HepG2 (cell line): ENCODE results near the gene ZNF620. TPM values are rescaled to one million over a fixed set of nuclear protein-coding genes. Genes with fewer than 3 reads are reported as not detected.

ENCODE experiments used
- BRCA1 ChIP-seq: sonication (generic); formaldehyde crosslinking; IDR thresholded peaks from 2 replicates; pipeline ENCODE4 v1.4.0; 2020; ENCODE audit warnings: missing genetic modification reagents
- EZH2 ChIP-seq: conservative IDR thresholded peaks from 2 replicates; pipeline ENCODE4 v1.6.1; 2012; ENCODE audit warnings: mild to moderate bottlenecking, low read depth, low read length, moderate library complexity
- HOXA3 ChIP-seq: sonication (generic); formaldehyde crosslinking; IDR thresholded peaks from 2 replicates; pipeline ENCODE4 v1.5.0; 2020; ENCODE audit warnings: missing genetic modification reagents
- KDM4B ChIP-seq: sonication (generic); formaldehyde crosslinking; IDR thresholded peaks from 2 replicates; pipeline ENCODE4 v1.4.0; 2020; ENCODE audit warnings: missing genetic modification reagents
- KLF11 ChIP-seq: IDR thresholded peaks from 2 replicates; pipeline ENCODE4 v1.6.1; 2016; ENCODE audit warnings: missing compliant biosample characterization
- MEIS1 ChIP-seq: sonication (generic); formaldehyde crosslinking; IDR thresholded peaks from 2 replicates; pipeline ENCODE4 v1.9.0; 2021; ENCODE audit warnings: mild to moderate bottlenecking, missing genetic modification reagents, moderate library complexity, borderline replicate concordance
- MTA3 ChIP-seq: sonication (generic); formaldehyde crosslinking; IDR thresholded peaks from 2 replicates; pipeline ENCODE4 v1.4.0; 2020; ENCODE audit warnings: missing genetic modification reagents
- TAF1 ChIP-seq: sonication (generic); formaldehyde crosslinking; IDR thresholded peaks from 2 replicates; pipeline ENCODE4 v1.4.0; 2020; ENCODE audit warnings: missing genetic modification reagents
- ZNF567 ChIP-seq: sonication (generic); formaldehyde crosslinking; IDR thresholded peaks from 2 replicates; pipeline ENCODE4 v1.8.1; 2023; ENCODE audit warnings: mild to moderate bottlenecking, missing genetic modification reagents, borderline replicate concordance
- polyA plus RNA-seq, 8 experiments: library from polyadenylated mRNA; depleted of rRNA in 3 of 8; stranded (reverse) in 7 of 8; unstranded in 1 of 8; fragments of >200 nt; fragmentation: Illumina TruSeq in 4 of 8; extraction: Trizol in 4 of 8; gene quantifications; 2 replicates each; pipeline versions ENCODE4 v1.2.1 to v1.2.3, GENCODE V29; 2011 to 2016; ENCODE audit warnings: low read depth in 4 of 8, missing spikeins in 1 of 8, mixed read lengths in 1 of 8; ENCODE audit not compliant: insufficient read depth in 1 of 8
- total RNA-seq, 5 experiments: library from RNA; depleted of rRNA; stranded (reverse); fragments of >200 nt; fragmentation: Illumina TruSeq; extraction: Trizol; gene quantifications; 2 replicates each; pipeline ENCODE4 v1.2.3, GENCODE V29; 2016; ENCODE audit warnings: low read depth in 1 of 5
- TF ChIP-seq, protein P1 (sequence below): sonication (generic); formaldehyde crosslinking; IDR thresholded peaks from 2 replicates; pipeline ENCODE4 v1.9.0; 2022; ENCODE audit warnings: low read depth, missing genetic modification reagents
- TF ChIP-seq, protein P2 (sequence below): IDR thresholded peaks from 2 replicates; pipeline ENCODE4 v1.6.1; 2016; ENCODE audit warnings: low read depth, control low read depth
- TF ChIP-seq, protein P3 (sequence below): sonication (generic); formaldehyde crosslinking; IDR thresholded peaks from 2 replicates; pipeline ENCODE4 v1.4.0; 2020; ENCODE audit warnings: mild to moderate bottlenecking, missing genetic modification reagents
- TF ChIP-seq, protein P4 (sequence below): sonication (generic); formaldehyde crosslinking; IDR thresholded peaks from 2 replicates; pipeline ENCODE4 v1.4.0; 2020; ENCODE audit warnings: mild to moderate bottlenecking, missing genetic modification reagents
- TF ChIP-seq, protein P5 (sequence below): sonication (generic); formaldehyde crosslinking; IDR thresholded peaks from 2 replicates; pipeline ENCODE4 v1.4.0; 2020; ENCODE audit warnings: missing genetic modification reagents; ENCODE audit errors: not compliant biosample characterization

ZNF620 gene
- total and polyA plus RNA-seq, 2 of the 13 experiments (the other 11 are each of a cell fraction or from before 2014, with no cell fraction given): 2.3 to 12.2 TPM

DNA sequence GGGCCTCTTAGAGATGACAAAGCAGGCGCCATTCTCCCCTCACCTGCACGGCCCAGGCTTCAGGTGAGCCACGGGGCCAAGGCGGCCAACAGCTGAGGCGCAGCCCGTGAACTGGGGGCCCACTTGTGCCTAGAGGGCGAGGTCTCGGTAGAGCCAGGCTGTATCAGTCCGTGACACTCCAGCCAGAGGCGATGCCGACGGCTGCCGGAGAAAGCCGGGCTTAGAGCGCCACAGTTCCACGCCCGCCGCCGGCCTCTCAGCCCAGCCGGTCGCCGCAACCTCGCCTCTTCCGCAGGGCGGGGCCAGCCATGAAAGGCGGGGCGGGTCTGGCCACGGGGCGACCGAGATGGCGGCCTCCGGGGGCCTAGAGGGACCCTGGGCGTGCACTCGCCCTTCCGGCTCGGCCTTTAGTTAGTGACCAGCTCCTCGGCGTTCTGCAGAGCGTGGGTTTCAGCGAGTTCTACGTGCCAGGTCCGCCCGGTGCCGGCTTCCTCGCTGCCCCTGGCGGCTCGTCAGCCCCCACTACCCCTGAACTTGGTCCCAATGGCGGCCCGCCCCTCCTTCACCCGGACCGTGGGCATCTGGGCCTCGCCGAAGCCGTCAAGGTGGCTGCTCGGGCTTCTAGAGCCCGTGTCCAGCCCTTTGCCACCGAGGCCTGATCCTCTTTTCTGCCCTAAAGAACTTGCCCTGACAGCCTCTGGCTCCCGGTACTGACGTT, 18.9 kb downstream of the ZNF620 start, which contains the start of gene ZNF621 (continued):
- TF ChIP-seq ZNF567 (CRISPR knock-in tag) (no peak; the same call in 1 of the 2 replicates), TAF1 (CRISPR knock-in tag) (peak; percentile 95), EZH2 (no peak), KLF11 (peak; percentile 86), HOXA3 (CRISPR knock-in tag) (peak; percentile 93), BRCA1 (CRISPR knock-in tag) (peak; percentile 81; the same call in 1 of the 2 replicates), KDM4B (CRISPR knock-in tag) (no peak; the same call in 1 of the 2 replicates), MEIS1 (no peak; the same call in 1 of the 2 replicates), MTA3 (CRISPR knock-in tag) (no peak)
- TF ChIP-seq, protein P1, sequence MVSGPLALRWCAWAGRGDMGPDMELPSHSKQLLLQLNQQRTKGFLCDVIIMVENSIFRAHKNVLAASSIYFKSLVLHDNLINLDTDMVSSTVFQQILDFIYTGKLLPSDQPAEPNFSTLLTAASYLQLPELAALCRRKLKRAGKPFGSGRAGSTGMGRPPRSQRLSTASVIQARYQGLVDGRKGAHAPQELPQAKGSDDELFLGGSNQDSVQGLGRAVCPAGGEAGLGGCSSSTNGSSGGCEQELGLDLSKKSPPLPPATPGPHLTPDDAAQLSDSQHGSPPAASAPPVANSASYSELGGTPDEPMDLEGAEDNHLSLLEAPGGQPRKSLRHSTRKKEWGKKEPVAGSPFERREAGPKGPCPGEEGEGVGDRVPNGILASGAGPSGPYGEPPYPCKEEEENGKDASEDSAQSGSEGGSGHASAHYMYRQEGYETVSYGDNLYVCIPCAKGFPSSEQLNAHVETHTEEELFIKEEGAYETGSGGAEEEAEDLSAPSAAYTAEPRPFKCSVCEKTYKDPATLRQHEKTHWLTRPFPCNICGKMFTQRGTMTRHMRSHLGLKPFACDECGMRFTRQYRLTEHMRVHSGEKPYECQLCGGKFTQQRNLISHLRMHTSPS (CRISPR knock-in tag): no peak; the same call in 1 of the 2 replicates
- TF ChIP-seq, protein P2, sequence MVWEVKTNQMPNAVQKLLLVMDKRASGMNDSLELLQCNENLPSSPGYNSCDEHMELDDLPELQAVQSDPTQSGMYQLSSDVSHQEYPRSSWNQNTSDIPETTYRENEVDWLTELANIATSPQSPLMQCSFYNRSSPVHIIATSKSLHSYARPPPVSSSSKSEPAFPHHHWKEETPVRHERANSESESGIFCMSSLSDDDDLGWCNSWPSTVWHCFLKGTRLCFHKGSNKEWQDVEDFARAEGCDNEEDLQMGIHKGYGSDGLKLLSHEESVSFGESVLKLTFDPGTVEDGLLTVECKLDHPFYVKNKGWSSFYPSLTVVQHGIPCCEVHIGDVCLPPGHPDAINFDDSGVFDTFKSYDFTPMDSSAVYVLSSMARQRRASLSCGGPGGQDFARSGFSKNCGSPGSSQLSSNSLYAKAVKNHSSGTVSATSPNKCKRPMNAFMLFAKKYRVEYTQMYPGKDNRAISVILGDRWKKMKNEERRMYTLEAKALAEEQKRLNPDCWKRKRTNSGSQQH (CRISPR knock-in tag): no peak; the same call in none of the 2 replicates
- TF ChIP-seq, protein P3, sequence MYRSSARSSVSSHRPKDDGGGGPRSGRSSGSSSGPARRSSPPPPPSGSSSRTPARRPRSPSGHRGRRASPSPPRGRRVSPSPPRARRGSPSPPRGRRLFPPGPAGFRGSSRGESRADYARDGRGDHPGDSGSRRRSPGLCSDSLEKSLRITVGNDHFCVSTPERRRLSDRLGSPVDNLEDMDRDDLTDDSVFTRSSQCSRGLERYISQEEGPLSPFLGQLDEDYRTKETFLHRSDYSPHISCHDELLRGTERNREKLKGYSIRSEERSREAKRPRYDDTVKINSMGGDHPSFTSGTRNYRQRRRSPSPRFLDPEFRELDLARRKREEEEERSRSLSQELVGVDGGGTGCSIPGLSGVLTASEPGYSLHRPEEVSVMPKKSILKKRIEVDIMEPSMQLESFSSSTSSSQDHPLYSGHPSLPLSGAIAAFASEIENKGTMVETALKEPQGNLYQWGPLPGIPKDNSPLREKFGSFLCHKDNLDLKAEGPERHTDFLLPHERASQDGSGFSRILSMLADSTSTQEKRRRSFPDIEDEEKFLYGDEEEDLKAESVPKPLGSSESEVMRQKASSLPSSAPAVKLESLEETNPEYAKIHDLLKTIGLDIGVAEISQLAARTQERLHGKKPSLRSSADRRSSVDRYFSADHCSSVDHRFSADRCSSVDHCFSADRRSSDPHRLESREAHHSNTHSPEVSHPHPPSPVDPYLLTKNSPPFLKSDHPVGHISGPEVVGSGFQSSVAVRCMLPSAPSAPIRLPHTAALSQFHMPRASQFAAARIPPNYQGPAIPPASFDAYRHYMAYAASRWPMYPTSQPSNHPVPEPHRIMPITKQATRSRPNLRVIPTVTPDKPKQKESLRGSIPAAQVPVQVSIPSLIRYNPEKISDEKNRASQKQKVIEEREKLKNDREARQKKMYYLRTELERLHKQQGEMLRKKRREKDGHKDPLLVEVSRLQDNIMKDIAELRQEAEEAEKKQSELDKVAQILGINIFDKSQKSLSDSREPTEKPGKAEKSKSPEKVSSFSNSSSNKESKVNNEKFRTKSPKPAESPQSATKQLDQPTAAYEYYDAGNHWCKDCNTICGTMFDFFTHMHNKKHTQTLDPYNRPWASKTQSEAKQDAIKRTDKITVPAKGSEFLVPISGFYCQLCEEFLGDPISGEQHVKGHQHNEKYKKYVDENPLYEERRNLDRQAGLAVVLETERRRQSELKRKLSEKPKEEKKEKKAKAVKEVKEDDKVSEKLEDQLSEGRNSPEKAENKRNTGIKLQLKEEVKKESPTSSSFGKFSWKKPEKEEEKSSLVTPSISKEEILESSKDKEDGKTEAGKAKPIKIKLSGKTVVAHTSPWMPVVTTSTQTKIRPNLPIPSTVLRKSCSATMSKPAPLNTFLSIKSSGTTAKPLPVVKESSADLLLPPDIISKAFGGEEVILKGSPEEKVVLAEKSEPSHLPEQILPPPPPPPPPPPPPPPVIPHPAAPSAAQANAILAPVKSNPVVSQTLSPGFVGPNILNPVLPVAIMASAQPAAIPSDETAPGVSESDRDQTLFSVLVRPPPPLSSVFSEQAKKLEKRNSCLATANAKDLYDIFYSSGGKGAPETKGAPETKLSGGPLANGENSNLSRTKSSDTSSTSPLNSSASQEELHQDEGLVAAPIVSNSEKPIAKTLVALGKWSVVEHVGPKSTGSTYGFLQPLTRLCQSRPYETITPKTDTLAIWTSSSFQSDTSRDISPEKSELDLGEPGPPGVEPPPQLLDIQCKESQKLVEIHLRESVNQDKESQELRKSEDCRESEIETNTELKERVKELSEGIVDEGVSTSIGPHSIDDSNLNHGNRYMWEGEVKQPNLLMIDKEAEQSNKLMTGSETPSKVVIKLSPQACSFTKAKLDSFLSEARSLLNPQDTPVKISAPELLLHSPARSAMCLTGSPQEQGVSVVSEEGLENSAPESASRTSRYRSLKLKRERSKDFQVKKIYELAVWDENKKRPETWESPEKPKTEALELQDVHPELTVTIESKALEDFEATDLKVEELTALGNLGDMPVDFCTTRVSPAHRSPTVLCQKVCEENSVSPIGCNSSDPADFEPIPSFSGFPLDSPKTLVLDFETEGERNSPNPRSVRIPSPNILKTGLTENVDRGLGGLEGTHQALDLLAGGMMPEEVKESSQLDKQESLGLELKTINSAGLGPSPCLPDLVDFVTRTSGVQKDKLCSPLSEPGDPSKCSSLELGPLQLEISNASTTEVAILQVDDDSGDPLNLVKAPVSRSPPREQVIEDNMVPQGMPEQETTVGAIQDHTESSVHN (CRISPR knock-in tag): peak; percentile 80; the same call in 1 of the 2 replicates
- TF ChIP-seq, protein P4, sequence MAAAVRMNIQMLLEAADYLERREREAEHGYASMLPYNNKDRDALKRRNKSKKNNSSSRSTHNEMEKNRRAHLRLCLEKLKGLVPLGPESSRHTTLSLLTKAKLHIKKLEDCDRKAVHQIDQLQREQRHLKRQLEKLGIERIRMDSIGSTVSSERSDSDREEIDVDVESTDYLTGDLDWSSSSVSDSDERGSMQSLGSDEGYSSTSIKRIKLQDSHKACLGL (CRISPR knock-in tag): peak; percentile 93
- TF ChIP-seq, protein P5, sequence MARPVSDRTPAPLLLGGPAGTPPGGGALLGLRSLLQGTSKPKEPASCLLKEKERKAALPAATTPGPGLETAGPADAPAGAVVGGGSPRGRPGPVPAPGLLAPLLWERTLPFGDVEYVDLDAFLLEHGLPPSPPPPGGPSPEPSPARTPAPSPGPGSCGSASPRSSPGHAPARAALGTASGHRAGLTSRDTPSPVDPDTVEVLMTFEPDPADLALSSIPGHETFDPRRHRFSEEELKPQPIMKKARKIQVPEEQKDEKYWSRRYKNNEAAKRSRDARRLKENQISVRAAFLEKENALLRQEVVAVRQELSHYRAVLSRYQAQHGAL (CRISPR knock-in tag): peak; percentile 61
